Ectodermal cell (in vitro differentiated cells): ENCODE results near the gene SLC23A1.
A peak's percentile ranks its signal among the peaks of the same experiment; 100 is the strongest.

Experiments used
- H3K27ac ChIP-seq: 2 replicates; pipeline ENCODE4 v1.7.0; 2013; ENCODE audit warnings: mild to moderate bottlenecking, low read depth, low read length; ENCODE audit not compliant: insufficient read depth, poor library complexity, severe bottlenecking
- H3K27me3 ChIP-seq: 2 replicates; pipeline ENCODE4 v1.7.0; 2013; ENCODE audit warnings: mild to moderate bottlenecking, low read length; ENCODE audit not compliant: insufficient read depth, control insufficient read depth, poor library complexity, severe bottlenecking
- H3K36me3 ChIP-seq: one replicate; pipeline ENCODE4 v1.7.0; 2013; ENCODE audit warnings: low read length; ENCODE audit not compliant: control insufficient read depth, insufficient read depth
- H3K4me1 ChIP-seq: one replicate; pipeline ENCODE4 v1.7.0; 2013; ENCODE audit warnings: low read length; ENCODE audit not compliant: control insufficient read depth, insufficient read depth
- H3K4me3 ChIP-seq: 2 replicates; pipeline ENCODE4 v1.7.0; 2013; ENCODE audit warnings: low read depth, low read length, control low read depth; ENCODE audit not compliant: insufficient read depth
- H3K9me3 ChIP-seq: 2 replicates; pipeline ENCODE4 v1.7.0; 2013; ENCODE audit warnings: mild to moderate bottlenecking, low read length, moderate library complexity; ENCODE audit not compliant: control insufficient read depth
- WGBS, 2 experiments: methylation state at CpG; one replicate each; pipeline ENCODE4 v1.1.7; 2013; ENCODE audit warnings: missing lambda C conversion rate in 2 of 2; 5-methylcytosine and 5-hydroxymethylcytosine counted together

Gene SLC23A1

DNA sequence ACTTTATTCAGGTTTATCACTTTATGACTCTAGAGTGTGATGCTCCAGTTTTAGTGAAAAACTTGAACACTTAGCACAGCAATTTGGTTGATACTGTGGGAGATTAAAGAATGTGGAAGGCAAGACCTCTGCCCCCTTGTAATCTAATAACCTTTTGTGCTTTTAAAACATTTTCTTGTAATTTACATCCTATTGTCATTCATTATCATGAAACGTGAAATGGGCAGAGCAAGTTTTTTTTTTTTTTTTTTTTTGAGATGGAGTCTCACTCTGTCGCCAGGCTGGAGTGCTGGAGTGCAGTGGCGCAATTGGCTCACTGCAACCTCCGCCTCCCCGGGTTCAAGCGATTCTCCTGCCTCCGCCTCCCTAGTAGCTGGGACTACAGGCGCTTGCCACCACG is 39.6 kb downstream of the SLC23A1 start:
- WGBS, 2 experiments, result 88 to 93% methylated on average over 9 of the region's 9 CpGs
- H3K9me3 ChIP-seq, result no peaks in the 10 kb centered on the region

DNA sequence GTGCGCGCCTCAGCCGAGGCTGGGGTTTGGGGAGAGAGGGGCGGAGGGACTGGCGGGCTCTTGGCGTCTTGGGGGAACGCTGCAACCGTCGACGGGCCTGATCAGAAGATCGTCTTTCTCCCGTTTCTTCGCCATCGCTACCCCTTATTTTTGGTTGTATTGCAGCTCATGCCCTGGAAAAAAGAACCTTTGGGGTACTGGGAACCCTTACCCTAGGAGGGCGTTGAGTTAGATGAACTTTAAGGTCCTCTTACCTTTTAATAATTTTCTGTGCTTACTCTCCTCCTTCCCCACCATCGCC is 40.7 kb downstream of the SLC23A1 start:
- peak overlapping the region; percentile 99 for H3K27ac ChIP-seq
- peaks cover 12% of the 10 kb centered on the region for H3K36me3 ChIP-seq
- WGBS, 2 experiments, result 0% methylated on average over 16 of the region's 16 CpGs
- H3K27me3 ChIP-seq, result peaks cover 3% of the 10 kb centered on the region
- no peaks in the 10 kb centered on the region for H3K9me3 ChIP-seq
- peak overlapping the region; percentile 87 for H3K4me3 ChIP-seq
- H3K4me1 ChIP-seq, result peaks cover 8% of the 10 kb centered on the region

More for the DNA sequence above, 39.6 kb downstream of the SLC23A1 start:
- Histone ChIP-seq H3K27me3 (peaks cover 3% of the 10 kb centered on the region), H3K27ac (no peak overlapping the region), H3K4me1 (peaks cover 8% of the 10 kb centered on the region), H3K4me3 (peak overlapping the region; percentile 87), H3K36me3 (peaks cover 12% of the 10 kb centered on the region)

- WGBS, 2 experiments, result 0 to 1% methylated on average over 66 of the region's 66 CpGs
- Histone ChIP-seq H3K9me3 (no peaks in the 10 kb centered on the region), H3K27me3 (peaks cover 3% of the 10 kb centered on the region), H3K4me1 (peaks cover 8% of the 10 kb centered on the region), H3K4me3 (peak within 1 kb of the TSS; percentile 87), H3K36me3 (peaks cover 12% of the 10 kb centered on the region), H3K27ac (peak within 1 kb of the TSS; percentile 99)
Measured at GRCh38 chr5:139341689-139342422, 41.2 kb downstream of the SLC23A1 start, which contains the start of gene PAIP2. PAIP2 (plus strand) TSS chr5:139341854; CDS start chr5:139363785, 21,931 bp downstream.

DNA sequence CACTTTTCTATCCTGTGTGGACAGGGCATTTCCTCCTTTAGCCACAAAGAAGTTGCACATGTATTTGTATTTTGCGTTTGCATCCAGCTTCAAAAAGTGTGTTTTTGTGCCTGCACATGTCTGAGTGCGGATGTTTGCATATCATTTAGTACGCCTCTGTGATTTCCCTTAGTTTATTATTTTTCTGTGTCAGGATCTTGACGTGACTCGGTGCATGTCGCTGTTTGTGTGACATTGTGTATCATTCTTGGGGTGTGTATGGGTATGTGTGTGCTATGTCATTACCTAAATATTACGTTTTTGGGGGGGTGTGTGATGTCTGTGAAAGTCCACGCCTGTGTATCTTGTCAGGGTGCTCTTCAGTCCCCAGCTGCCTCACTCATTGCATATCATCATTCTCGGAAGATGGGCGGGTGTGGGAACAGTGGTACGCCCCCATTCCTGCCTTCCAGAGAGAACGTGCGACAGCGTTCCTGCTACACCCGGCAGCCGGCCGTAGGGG is 41.9 kb downstream of the SLC23A1 start:
- Histone ChIP-seq H3K27ac (no peak overlapping the region), H3K27me3 (peaks cover 3% of the 10 kb centered on the region), H3K36me3 (peaks cover 12% of the 10 kb centered on the region), H3K9me3 (no peaks in the 10 kb centered on the region), H3K4me3 (peak overlapping the region; percentile 22), H3K4me1 (peaks cover 8% of the 10 kb centered on the region)
- WGBS, 2 experiments, result 20 to 22% methylated on average over 17 of the region's 17 CpGs

GRCh38 chr5:139340051-139340450 is 43.0 kb downstream of the SLC23A1 start:
- peaks cover 8% of the 10 kb centered on the region for H3K4me1 ChIP-seq
- peaks cover 3% of the 10 kb centered on the region for H3K27me3 ChIP-seq
- peaks cover 10% of the 10 kb centered on the region for H3K36me3 ChIP-seq
- H3K27ac ChIP-seq, result no peak overlapping the region
- H3K9me3 ChIP-seq, result no peaks in the 10 kb centered on the region
- WGBS, 2 experiments, result 87 to 93% methylated on average over 2 of the region's 2 CpGs
- no peak overlapping the region for H3K4me3 ChIP-seq

DNA sequence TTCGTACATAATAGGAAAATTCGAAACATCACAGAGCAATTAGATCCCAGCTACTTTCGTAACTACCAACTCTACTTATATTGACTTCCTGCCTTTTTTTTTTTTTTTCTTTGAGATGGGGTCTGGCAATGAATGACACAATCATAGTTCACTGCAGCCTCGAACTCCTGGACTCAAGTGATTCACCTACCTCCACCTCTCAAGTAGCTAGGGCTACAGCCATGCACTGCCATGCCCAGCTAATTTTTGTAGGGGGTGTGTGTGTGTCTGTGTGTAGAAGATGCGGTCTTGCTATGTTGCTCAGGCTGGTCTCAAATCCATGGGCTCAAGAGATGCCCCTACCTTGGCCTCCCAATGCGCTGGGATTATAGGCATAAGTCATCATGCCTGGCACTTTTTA is 47.3 kb downstream of the SLC23A1 start:
- 85 to 90% methylated on average over 4 to 6 of the region's 6 CpGs for WGBS, 2 experiments
- H3K27me3 ChIP-seq, result peaks cover 2% of the 10 kb centered on the region
- no peaks in the 10 kb centered on the region for H3K9me3 ChIP-seq
- H3K4me3 ChIP-seq, result no peak overlapping the region
- peaks cover 5% of the 10 kb centered on the region for H3K36me3 ChIP-seq
- no peaks in the 10 kb centered on the region for H3K4me1 ChIP-seq
- H3K27ac ChIP-seq, result no peak overlapping the region
